Tibial artery (tissue), 4 donors: ENCODE measurements around the gene LAMA2.

Source experiments
- DNase-seq, 2 donors: peaks; one replicate each; pipeline ENCODE4 v3.0.0-alpha.2; 2019
- H3K27ac ChIP-seq, 2 donors: fragments of 200-600 bp; sonication (generic) in 1 of 2; 1 replicate in 1 of 2; 2 replicates in 1 of 2; pipeline ENCODE4 v1.5.1; 2018 to 2019; ENCODE audit warnings: mild to moderate bottlenecking in 1 of 2
- H3K27me3 ChIP-seq, 2 donors: fragments of 200-600 bp; sonication (generic) in 1 of 2; one replicate each; pipeline versions ENCODE4 v1.5.1 to v1.6.0; 2016 to 2019
- H3K36me3 ChIP-seq, 3 donors: fragments of 200-600 bp; sonication (generic) in 2 of 3; one replicate each; pipeline ENCODE4 v1.5.1; 2016 to 2019; ENCODE audit warnings: mild to moderate bottlenecking in 2 of 3
- H3K4me1 ChIP-seq, 4 donors: fragments of 200-600 bp; sonication (generic) in 2 of 4; 1 replicate in 3 of 4; 2 replicates in 1 of 4; pipeline ENCODE4 v1.5.1; 2016 to 2019
- H3K4me3 ChIP-seq, 2 donors: fragments of 200-600 bp; sonication (generic) in 1 of 2; 1 replicate in 1 of 2; 2 replicates in 1 of 2; pipeline ENCODE4 v1.5.1; 2018 to 2019; ENCODE audit warnings: mild to moderate bottlenecking in 2 of 2
- H3K9me3 ChIP-seq, 3 donors: fragments of 200-600 bp; sonication (generic) in 1 of 3; one replicate each; pipeline ENCODE4 v1.5.1; 2016 to 2019
- intact Hi-C: fragments of 100-400 bp; cut with DNase I; formaldehyde crosslinking; loops from one replicate; pipeline ENCODE4 v1.15.0; 2023; ENCODE audit warnings: low total_unique reads
- TF ChIP-seq, protein P1 (sequence below), 2 experiments: fragments of 200-600 bp in 1 of 2; fragments of 450-650 bp in 1 of 2; IDR thresholded peaks; one replicate each; pipeline ENCODE4 v1.5.1; 2017 to 2019; ENCODE audit warnings: antibody characterized with exemption in 2 of 2, mild to moderate bottlenecking in 1 of 2, moderate library complexity in 1 of 2

LAMA2 gene

DNA sequence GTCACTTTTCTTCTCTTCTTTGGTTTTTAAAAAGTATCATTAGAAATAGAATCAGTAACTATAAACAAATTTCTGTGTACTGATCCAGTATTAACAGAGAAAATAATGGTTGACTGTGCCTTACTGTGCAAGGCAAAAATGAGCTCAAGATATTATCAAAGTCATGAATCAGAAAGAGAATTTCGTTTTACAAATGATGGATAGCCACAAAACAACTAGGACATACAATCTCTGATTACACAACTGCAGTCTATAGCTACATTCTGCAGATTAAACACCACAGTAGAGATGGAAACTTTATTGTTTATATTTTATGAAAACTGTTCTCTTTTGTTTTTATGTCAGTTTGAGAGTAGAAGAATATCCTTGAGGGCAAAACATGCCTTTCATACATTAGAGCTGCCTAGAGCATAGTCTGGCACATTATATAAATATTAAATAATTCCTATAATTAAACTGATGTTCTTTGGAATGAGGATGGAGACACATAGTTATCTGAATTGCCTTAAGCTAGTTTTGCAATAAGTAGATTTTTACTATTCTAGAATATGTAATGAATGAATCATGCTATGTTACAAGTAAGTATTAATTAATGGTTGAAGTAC, 333.1 kb downstream of the LAMA2 start:
- intact Hi-C loops: no loop called here
- H3K27ac ChIP-seq: no peak overlapping the region

DNA sequence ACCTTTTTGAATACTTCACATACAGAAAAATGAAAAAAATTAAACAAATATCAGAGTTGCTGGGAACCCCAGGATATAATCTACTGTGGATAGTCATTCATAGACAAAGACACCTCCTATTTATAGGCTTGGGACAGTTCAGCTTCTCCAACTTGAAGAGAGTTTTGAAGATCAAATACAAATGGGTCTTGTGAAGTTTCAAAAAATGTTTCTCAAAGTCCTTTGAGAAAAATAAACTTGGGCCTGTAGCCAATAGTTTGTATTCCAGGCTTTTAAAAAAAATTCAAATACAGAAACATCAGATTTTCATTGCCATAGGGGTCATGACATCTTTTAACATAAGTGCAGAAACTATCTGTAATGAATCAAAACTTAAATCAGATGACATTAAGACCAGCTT, 334.8 kb downstream of the LAMA2 start:
- DNase-seq: no peak
- TF ChIP-seq, protein P1, sequence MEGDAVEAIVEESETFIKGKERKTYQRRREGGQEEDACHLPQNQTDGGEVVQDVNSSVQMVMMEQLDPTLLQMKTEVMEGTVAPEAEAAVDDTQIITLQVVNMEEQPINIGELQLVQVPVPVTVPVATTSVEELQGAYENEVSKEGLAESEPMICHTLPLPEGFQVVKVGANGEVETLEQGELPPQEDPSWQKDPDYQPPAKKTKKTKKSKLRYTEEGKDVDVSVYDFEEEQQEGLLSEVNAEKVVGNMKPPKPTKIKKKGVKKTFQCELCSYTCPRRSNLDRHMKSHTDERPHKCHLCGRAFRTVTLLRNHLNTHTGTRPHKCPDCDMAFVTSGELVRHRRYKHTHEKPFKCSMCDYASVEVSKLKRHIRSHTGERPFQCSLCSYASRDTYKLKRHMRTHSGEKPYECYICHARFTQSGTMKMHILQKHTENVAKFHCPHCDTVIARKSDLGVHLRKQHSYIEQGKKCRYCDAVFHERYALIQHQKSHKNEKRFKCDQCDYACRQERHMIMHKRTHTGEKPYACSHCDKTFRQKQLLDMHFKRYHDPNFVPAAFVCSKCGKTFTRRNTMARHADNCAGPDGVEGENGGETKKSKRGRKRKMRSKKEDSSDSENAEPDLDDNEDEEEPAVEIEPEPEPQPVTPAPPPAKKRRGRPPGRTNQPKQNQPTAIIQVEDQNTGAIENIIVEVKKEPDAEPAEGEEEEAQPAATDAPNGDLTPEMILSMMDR (IDR thresholded peaks at IDR 0.05): no peak
- no peak overlapping the region for H3K27ac ChIP-seq
- H3K4me3 ChIP-seq: no peak overlapping the region
- H3K27me3 ChIP-seq: no peaks in the 10 kb centered on the region
- H3K36me3 ChIP-seq: no peaks in the 10 kb centered on the region
- H3K9me3 ChIP-seq: no peaks in the 10 kb centered on the region
- H3K4me1 ChIP-seq: no peaks in the 10 kb centered on the region
- intact Hi-C loops: no loop called here

More for the DNA sequence above, 333.1 kb downstream of the LAMA2 start:
- DNase-seq: no peak
- TF ChIP-seq, protein P1 (IDR thresholded peaks at IDR 0.05): no peak
- Histone ChIP-seq H3K9me3 (no peaks in the 10 kb centered on the region), H3K4me3 (no peak overlapping the region), H3K27me3 (no peaks in the 10 kb centered on the region), H3K4me1 (no peaks in the 10 kb centered on the region), H3K36me3 (no peaks in the 10 kb centered on the region)

DNA sequence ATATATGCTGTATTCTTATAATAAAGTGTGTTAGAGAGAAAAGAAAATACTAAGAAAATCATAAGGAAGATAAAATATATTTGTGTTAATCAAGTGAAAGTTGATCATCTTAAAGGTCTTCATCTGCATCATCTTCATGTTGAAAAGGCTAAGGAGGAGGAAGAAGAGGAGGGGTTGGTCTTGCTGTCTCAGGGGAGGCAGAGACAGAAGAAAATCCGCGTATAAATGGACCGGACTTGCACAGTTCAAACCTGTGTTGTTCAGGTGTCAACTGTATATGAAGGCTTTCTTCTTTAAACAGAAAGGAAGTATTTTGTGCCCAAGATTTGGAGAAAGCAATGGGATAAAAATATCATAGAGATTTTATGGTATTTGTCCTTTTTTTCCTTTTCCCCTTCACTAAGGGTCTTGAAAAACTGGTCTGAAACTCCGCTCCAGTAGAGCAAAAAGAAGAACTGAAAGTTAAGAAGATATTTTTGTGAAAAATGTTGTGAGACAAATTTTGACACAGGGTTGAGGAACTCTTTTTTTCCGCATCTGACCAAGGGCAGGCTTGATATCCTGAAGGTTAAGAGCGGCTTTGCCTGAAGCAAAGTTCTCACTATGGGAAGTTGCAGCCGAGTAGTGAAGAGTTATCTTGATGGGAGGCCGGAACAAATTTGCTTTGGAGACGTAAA, 350.7 kb downstream of the LAMA2 start:
- TF ChIP-seq, protein P1 (IDR thresholded peaks at IDR 0.05): no peak
- no peak for DNase-seq
- Histone ChIP-seq H3K4me1 (no peaks in the 10 kb centered on the region), H3K27ac (no peak overlapping the region), H3K36me3 (no peaks in the 10 kb centered on the region), H3K27me3 (no peaks in the 10 kb centered on the region), H3K4me3 (no peak overlapping the region), H3K9me3 (no peaks in the 10 kb centered on the region)
- intact Hi-C loops: no loop called here

DNA sequence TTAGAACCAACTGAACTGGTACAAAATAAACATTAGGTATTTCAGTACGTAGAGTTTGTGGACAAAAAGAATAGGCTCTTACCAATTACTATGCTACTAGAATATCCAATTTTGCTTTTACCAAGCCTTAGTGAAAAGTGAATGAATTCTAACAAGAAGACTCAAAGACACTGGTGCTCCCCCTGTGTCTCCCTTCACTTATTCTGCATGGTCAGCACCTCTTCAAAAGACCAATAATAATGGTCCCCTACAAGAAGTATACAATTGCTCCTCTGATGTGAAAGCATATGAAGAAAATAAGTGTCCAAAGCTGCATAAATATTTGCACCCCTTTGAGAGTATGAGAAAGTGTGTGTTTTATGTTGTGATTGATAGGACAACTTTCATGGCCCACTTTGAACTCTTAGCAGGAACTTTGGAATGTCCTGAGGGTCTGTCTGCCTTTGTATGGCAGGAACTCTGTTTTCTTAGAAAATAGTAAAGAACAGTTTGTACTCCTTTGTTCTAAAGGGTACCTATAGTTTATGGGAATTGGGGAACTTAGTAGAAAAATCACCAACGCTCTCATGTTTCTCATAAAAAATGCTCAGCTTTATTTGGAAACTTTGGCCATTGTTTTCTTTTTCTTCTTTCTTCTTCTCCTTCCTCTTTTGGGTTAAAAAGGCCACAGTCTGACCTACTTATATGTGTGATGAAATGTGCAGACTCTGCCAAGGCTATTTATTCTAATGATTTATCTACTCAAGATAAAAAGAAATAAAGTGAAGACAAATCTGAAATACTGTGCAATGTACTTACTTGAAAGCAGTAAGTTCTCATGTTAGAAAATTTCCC, 352.4 kb downstream of the LAMA2 start:
- TF ChIP-seq, protein P1 (IDR thresholded peaks at IDR 0.05): no peak
- H3K4me3 ChIP-seq: no peak overlapping the region
- H3K4me1 ChIP-seq: no peaks in the 10 kb centered on the region
- no peaks in the 10 kb centered on the region for H3K27me3 ChIP-seq
- no peak for DNase-seq
- no peak overlapping the region for H3K27ac ChIP-seq
- intact Hi-C loops: no loop called here
- H3K9me3 ChIP-seq: no peaks in the 10 kb centered on the region
- no peaks in the 10 kb centered on the region for H3K36me3 ChIP-seq

DNA sequence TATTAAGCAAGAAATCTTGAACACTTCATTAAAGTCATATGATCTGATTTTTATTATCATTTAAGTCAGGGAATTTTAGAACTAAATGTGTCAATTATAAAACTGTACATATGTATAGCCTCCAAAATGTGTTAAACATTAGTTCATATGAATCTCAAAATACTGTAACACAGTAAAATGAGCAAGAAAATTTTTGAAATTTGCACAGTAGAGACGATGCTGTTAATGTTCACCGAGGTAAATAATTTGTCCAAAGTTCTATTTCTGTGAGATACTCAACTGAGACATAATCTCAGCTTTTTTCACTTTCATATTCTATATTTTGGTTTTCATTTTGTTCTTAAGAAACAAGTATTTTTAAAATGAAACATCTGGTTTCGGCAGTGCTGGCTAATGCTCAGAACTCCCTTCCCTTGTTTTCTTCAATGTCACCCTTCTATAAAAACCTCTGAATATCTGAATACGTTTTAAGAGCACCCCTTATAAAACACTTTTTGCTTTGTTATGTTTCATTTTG, 353.1 kb downstream of the LAMA2 start:
- H3K9me3 ChIP-seq: no peaks in the 10 kb centered on the region
- DNase-seq: no peak
- no peaks in the 10 kb centered on the region for H3K4me1 ChIP-seq
- no peak overlapping the region for H3K27ac ChIP-seq
- intact Hi-C loops: no loop called here
- H3K27me3 ChIP-seq: no peaks in the 10 kb centered on the region
- no peak overlapping the region for H3K4me3 ChIP-seq
- H3K36me3 ChIP-seq: no peaks in the 10 kb centered on the region
- TF ChIP-seq, protein P1 (IDR thresholded peaks at IDR 0.05): no peak
